ENCODE data around the gene F10. TPM values are rescaled to one million over a fixed set of nuclear protein-coding genes. Genes with fewer than 3 reads are reported as not detected.

Gene F10
- total RNA-seq, 1 donor from 2014 or later = 12.3 TPM

DNA sequence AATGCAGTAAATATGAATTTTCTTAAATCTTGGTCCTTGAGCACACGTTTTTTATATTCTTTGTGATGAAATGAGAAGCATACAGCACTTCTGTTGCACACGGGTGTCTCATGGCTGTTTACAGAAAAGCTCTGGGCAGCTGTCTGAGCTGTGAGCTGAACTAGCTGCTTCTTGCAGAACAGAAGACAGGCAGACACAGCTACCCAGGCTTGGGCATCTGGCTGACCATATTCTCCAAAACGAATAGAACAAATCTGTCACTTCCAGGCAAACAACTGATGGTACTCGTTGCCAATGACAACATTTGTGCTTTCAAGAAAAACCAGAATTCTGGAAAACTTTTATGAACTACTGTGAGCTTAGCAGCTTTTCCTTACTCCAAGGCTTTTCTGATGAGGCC, 69.7 kb downstream of the F10 start:
- no peak for DNase-seq (ENCODE audit: low spot score in 2 of 2, unreplicated experiment in 2 of 2)
- no peak for TF ChIP-seq CTCF (IDR thresholded peaks at IDR 0.05; ENCODE audit: unreplicated experiment)
- H3K4me3 Mint-ChIP-seq = no peak overlapping the region
- peaks cover 39% of the 10 kb centered on the region for H3K36me3 Mint-ChIP-seq
- no peaks in the 10 kb centered on the region for H3K27me3 Mint-ChIP-seq (ENCODE audit: low read depth)
- H3K27ac Mint-ChIP-seq = no peak overlapping the region
- H3K9me3 Mint-ChIP-seq = no peaks in the 10 kb centered on the region
- no peaks in the 10 kb centered on the region for H3K4me1 Mint-ChIP-seq

- Mint-ChIP-seq H3K4me3 (no peak overlapping the region), H3K27ac (no peak overlapping the region), H3K9me3 (no peaks in the 10 kb centered on the region), H3K4me1 (no peaks in the 10 kb centered on the region), H3K27me3 (ENCODE audit: low read depth) (no peaks in the 10 kb centered on the region), H3K36me3 (peaks cover 42% of the 10 kb centered on the region)
- no peak for TF ChIP-seq CTCF (IDR thresholded peaks at IDR 0.05; ENCODE audit: unreplicated experiment)
- DNase-seq (ENCODE audit: low spot score in 2 of 2, unreplicated experiment in 2 of 2) = no peak
These were observed 70.3 kb downstream of the F10 start for GRCh38 chr13:113192902-113193301.

GRCh38 chr13:113195360-113195759, 72.8 kb downstream of the F10 start:
- TF ChIP-seq CTCF (IDR thresholded peaks at IDR 0.05; ENCODE audit: unreplicated experiment) = no peak
- Mint-ChIP-seq H3K36me3 (peaks cover 24% of the 10 kb centered on the region), H3K4me3 (no peak overlapping the region), H3K4me1 (no peaks in the 10 kb centered on the region), H3K27ac (no peak overlapping the region), H3K9me3 (no peaks in the 10 kb centered on the region), H3K27me3 (ENCODE audit: low read depth) (no peaks in the 10 kb centered on the region)
- DNase-seq (ENCODE audit: low spot score in 2 of 2, unreplicated experiment in 2 of 2) = no peak

DNA sequence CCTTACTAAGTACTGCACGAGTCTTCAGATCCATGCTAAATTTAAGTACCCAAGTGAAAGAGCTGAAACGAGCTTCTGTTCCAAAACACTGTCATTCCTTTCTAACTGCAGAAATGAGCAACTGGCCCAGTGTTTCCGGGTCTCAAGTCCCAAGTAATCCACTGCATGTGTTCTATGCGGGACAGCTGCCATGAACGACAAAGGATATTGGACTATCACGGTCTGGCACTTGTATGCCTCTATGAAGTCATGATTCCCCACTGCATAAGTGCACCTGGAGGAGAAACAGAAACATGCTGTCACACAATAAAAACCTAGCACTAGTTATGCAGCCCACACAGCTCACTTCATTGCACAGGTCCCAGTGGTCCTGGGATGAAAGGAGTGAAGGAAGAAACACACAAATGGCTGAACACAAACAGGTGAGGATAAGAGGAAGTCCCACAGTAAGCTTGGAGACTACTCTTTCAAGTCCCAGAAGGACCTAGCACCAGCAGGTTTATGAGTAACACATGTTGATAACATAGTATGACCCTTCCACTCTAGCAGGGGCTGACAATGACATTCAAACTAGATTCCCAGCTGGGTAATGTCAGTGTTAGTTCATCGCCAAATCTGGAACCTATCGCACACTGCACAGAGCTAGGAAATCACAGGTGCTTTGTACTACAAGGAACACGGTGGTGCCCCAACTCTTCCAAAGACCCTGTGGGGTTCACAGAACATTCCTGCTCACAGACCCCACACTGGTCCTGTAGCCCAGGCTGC, 74.6 kb downstream of the F10 start:
- no peak for TF ChIP-seq CTCF (IDR thresholded peaks at IDR 0.05; ENCODE audit: unreplicated experiment)
- no peaks in the 10 kb centered on the region for H3K27me3 Mint-ChIP-seq (ENCODE audit: low read depth)
- no peaks in the 10 kb centered on the region for H3K9me3 Mint-ChIP-seq
- H3K36me3 Mint-ChIP-seq = peaks cover 23% of the 10 kb centered on the region
- H3K4me3 Mint-ChIP-seq = no peak overlapping the region
- no peak overlapping the region for H3K27ac Mint-ChIP-seq
- DNase-seq (ENCODE audit: low spot score in 2 of 2, unreplicated experiment in 2 of 2) = no peak
- no peaks in the 10 kb centered on the region for H3K4me1 Mint-ChIP-seq

Other genes starting within 250 kb of the F10 start
- gene MCF2L, start 153.6 kb upstream of the F10 start, total RNA-seq = 26.9 to 36.6 TPM (median 30.9 TPM) in 3 replicates
- 3.5 to 4.1 TPM (median 3.5 TPM) in 3 replicates for gene F7, start 17.0 kb upstream of the F10 start, total RNA-seq
- gene PROZ, start 35.8 kb downstream of the F10 start, total RNA-seq = not detected in 3 replicates
- 44.9 to 53.5 TPM (median 51.2 TPM) in 3 replicates for gene PCID2, start 85.9 kb downstream of the F10 start, total RNA-seq
- 74.4 to 79.8 TPM (median 75.3 TPM) in 3 replicates for gene CUL4A, start 86.8 kb downstream of the F10 start, total RNA-seq
- gene LAMP1, start 174.4 kb downstream of the F10 start, total RNA-seq = 109 to 116 TPM (median 116 TPM) in 3 replicates
- 13.6 to 14.7 TPM (median 13.7 TPM) in 3 replicates for gene GRTP1, start 241.3 kb downstream of the F10 start, total RNA-seq

All from mesothelial cell of epicardium (in vitro differentiated cells).